Stimulated activated CD4-positive, alpha-beta T cell treated with anti-CD3 and anti-CD28 coated beads, Interleukin-12 subunit alpha, Interleukin-12 subunit beta, amount 100 ng/mL, for 24 hours (primary cell): ENCODE measurements around the gene ATP2C2.

Source experiments
- DNase-seq, 2 experiments: peaks; one replicate each; pipeline ENCODE4 v3.0.0-alpha.2; 2020; ENCODE audit warnings: low read depth in 2 of 2

ATP2C2 gene

GRCh38 chr16:84497418-84498222, 129.3 kb downstream of the ATP2C2 start:
- DNase-seq: no peak

GRCh38 chr16:84498223-84498610, 129.9 kb downstream of the ATP2C2 start:
- DNase-seq: no peak

- no peak for DNase-seq
These were observed 130.7 kb downstream of the ATP2C2 start for GRCh38 chr16:84498859-84499620.

GRCh38 chr16:84499638-84500037, 131.3 kb downstream of the ATP2C2 start:
- no peak for DNase-seq

- DNase-seq: no peak
These were observed 132.2 kb downstream of the ATP2C2 start for GRCh38 chr16:84500531-84500930.

GRCh38 chr16:84501077-84501735, 132.9 kb downstream of the ATP2C2 start:
- no peak for DNase-seq

GRCh38 chr16:84502075-84502474, 133.7 kb downstream of the ATP2C2 start:
- DNase-seq: no peak

GRCh38 chr16:84502581-84502980, 134.2 kb downstream of the ATP2C2 start:
- no peak for DNase-seq

GRCh38 chr16:84503751-84504395, 135.5 kb downstream of the ATP2C2 start:
- DNase-seq: no peak

- DNase-seq: peak; percentile 91 to 98
These were observed 136.3 kb downstream of the ATP2C2 start, which contains the start of gene MEAK7 for GRCh38 chr16:84504420-84505248. TSS of gene MEAK7 (minus strand) at chr16:84504659. CDS start at chr16:84498086, 6,573 bp downstream.

GRCh38 chr16:84505249-84506187, 137.2 kb downstream of the ATP2C2 start:
- DNase-seq: no peak

GRCh38 chr16:84507011-84507982, 139.0 kb downstream of the ATP2C2 start:
- DNase-seq: no peak

- no peak for DNase-seq
These were observed 140.2 kb downstream of the ATP2C2 start for GRCh38 chr16:84508502-84508901.

GRCh38 chr16:84509032-84509950, 141.0 kb downstream of the ATP2C2 start:
- no peak for DNase-seq

GRCh38 chr16:84511180-84511800, 143.0 kb downstream of the ATP2C2 start:
- DNase-seq: peak; percentile 55 to 82

- DNase-seq: no peak
These were observed 143.5 kb downstream of the ATP2C2 start for GRCh38 chr16:84511831-84512230.

- no peak for DNase-seq
These were observed 144.8 kb downstream of the ATP2C2 start for GRCh38 chr16:84513123-84513522.
